ENCODE data around the gene SLC27A1.

The SLC27A1 gene

DNA sequence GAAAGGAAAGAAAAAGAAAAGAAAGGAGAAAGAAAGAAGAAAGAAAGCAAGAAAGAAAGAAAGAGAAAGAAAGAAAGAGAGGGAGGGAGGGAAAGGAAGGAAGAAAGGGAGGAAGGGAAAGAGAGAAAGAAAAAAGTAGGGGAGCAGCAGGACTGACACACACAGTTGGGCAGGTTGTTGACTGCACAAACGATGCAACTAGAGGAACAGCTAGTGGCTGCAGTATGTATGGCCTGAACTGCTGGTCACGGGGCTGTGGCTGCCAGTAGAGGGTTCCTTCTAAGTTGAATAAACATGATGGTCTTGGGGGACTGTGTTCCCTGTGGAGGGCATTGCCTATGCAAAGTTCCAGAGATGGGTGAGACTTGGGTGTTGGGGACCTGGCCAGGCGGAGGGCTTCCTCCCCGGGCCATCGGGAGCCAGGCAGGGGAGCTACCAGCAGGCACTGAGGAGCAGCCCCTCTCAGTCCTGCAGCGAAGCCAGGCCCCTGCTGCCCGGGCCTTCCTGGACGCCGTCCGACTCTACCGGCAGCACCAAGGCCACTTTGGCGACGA lies 68.4 kb downstream of the SLC27A1 start (continued):
- TF ChIP-seq ZNF645 (tag by site-specific recombination; IDR thresholded peaks at IDR 0.05) (no peak), ZNF155 (tag by site-specific recombination; IDR thresholded peaks at IDR 0.05) (no peak), ZNF433 (tag by site-specific recombination; IDR thresholded peaks at IDR 0.05; ENCODE audit: low read depth) (no peak), ZNF280D (tag by site-specific recombination; IDR thresholded peaks at IDR 0.05) (peak; percentile 98), ZSCAN4 (tag by site-specific recombination; IDR thresholded peaks at IDR 0.05) (no peak), BCL11B (tag by site-specific recombination; IDR thresholded peaks at IDR 0.05; ENCODE audit: low read depth) (0 out of 2 replicates have a peak, but pooled peaks have one; percentile 31), PRDM4 (tag by site-specific recombination; IDR thresholded peaks at IDR 0.05) (no peak), ZBTB8A (tag by site-specific recombination; IDR thresholded peaks at IDR 0.05) (peak; percentile 6; the same call in 1 of the 2 replicates), GFI1B (tag by site-specific recombination; IDR thresholded peaks at IDR 0.05) (no peak), ZNF664 (tag by site-specific recombination; IDR thresholded peaks at IDR 0.05) (peak; percentile 46; the same call in 1 of the 2 replicates), ZXDB (tag by site-specific recombination; IDR thresholded peaks at IDR 0.05) (no peak), ZNF830 (tag by site-specific recombination; IDR thresholded peaks at IDR 0.05; ENCODE audit: low read depth) (no peak), TSHZ1 (tag by site-specific recombination; IDR thresholded peaks at IDR 0.05; ENCODE audit: borderline replicate concordance) (no peak), ZNF112 (tag by site-specific recombination; IDR thresholded peaks at IDR 0.05) (no peak), ZIC2 (tag by site-specific recombination; IDR thresholded peaks at IDR 0.05) (no peak), ZNF626 (tag by site-specific recombination; IDR thresholded peaks at IDR 0.05) (no peak), RBAK (tag by site-specific recombination; IDR thresholded peaks at IDR 0.05) (no peak), ZNF133 (tag by site-specific recombination; IDR thresholded peaks at IDR 0.05) (no peak), ZNF785 (tag by site-specific recombination; IDR thresholded peaks at IDR 0.05) (no peak), ZNF521 (tag by site-specific recombination; IDR thresholded peaks at IDR 0.05) (no peak), BCL6B (tag by site-specific recombination; IDR thresholded peaks at IDR 0.05) (no peak), SCRT2 (tag by site-specific recombination; IDR thresholded peaks at IDR 0.05) (no peak), ZNF654 (tag by site-specific recombination; IDR thresholded peaks at IDR 0.05; ENCODE audit: low read depth) (no peak)
- TF ChIP-seq, protein P1, sequence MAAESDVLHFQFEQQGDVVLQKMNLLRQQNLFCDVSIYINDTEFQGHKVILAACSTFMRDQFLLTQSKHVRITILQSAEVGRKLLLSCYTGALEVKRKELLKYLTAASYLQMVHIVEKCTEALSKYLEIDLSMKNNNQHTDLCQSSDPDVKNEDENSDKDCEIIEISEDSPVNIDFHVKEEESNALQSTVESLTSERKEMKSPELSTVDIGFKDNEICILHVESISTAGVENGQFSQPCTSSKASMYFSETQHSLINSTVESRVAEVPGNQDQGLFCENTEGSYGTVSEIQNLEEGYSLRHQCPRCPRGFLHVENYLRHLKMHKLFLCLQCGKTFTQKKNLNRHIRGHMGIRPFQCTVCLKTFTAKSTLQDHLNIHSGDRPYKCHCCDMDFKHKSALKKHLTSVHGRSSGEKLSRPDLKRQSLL (tag by site-specific recombination; IDR thresholded peaks at IDR 0.05), result no peak
- TF ChIP-seq, protein P2, sequence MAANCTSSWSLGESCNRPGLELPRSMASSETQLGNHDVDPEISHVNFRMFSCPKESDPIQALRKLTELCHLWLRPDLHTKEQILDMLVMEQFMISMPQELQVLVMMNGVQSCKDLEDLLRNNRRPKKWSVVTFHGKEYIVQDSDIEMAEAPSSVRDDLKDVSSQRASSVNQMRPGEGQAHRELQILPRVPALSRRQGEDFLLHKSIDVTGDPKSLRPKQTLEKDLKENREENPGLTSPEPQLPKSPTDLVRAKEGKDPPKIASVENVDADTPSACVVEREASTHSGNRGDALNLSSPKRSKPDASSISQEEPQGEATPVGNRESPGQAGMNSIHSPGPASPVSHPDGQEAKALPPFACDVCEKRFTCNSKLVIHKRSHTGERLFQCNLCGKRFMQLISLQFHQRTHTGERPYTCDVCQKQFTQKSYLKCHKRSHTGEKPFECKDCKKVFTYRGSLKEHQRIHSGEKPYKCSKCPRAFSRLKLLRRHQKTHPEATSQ (tag by site-specific recombination; IDR thresholded peaks at IDR 0.05), result no peak
